ENCODE results near the gene TRIM33. TPM values are rescaled to one million over a fixed set of nuclear protein-coding genes. Genes with fewer than 3 reads are reported as not detected.

TRIM33 gene
- total RNA-seq, 1 experiment from 2014 or later: 44.5 TPM

- TF ChIP-seq ZNF512 (CRISPR knock-in tag; IDR thresholded peaks at IDR 0.05; ENCODE audit: borderline replicate concordance): no peak
- no peak for TF ChIP-seq NR3C1 (CRISPR knock-in tag; conservative IDR thresholded peaks at IDR 0.05; ENCODE audit: low read depth)
- no peak for TF ChIP-seq KAT7 (CRISPR knock-in tag; IDR thresholded peaks at IDR 0.05; ENCODE audit: borderline replicate concordance)
- TF ChIP-seq USF2 (CRISPR knock-in tag; IDR thresholded peaks at IDR 0.05): no peak
- TF ChIP-seq MYBL2 (CRISPR knock-in tag; IDR thresholded peaks at IDR 0.05): no peak
Observed at GRCh38 chr1:114536043-114536442, 25.0 kb upstream of the TRIM33 start (continued).

- DNase-seq (ENCODE audit: low spot score) (no peak), ATAC-seq (no peak)
- ChIA-PET CTCF (interaction anchor here (1.6 kb wide), 1 partner anchor 20 kb away, joined by 3 read pairs; no protein-coding TSS in a partner anchor), POLR2A (no interaction called here)
- no peak for TF ChIP-seq SMAD3 (CRISPR knock-in tag; IDR thresholded peaks at IDR 0.05; ENCODE audit: borderline replicate concordance)
- no peak for TF ChIP-seq HMGA2 (CRISPR knock-in tag; IDR thresholded peaks at IDR 0.05)
- no peak for TF ChIP-seq USF1 (CRISPR knock-in tag; IDR thresholded peaks at IDR 0.05)
- no peak for TF ChIP-seq GTF2I (CRISPR knock-in tag; conservative IDR thresholded peaks at IDR 0.05)
- no peak for TF ChIP-seq FOXJ3 (CRISPR knock-in tag; IDR thresholded peaks at IDR 0.05; ENCODE audit: borderline replicate concordance)
- TF ChIP-seq ZNF512 (CRISPR knock-in tag; IDR thresholded peaks at IDR 0.05; ENCODE audit: borderline replicate concordance): no peak
- TF ChIP-seq PREB (CRISPR knock-in tag; IDR thresholded peaks at IDR 0.05; ENCODE audit: borderline replicate concordance): no peak
- TF ChIP-seq PRDM15 (CRISPR knock-in tag; IDR thresholded peaks at IDR 0.05): no peak
- TF ChIP-seq IRF2 (CRISPR knock-in tag; IDR thresholded peaks at IDR 0.05; ENCODE audit: borderline replicate concordance, low read depth): no peak
- no peak overlapping the region for H3K4me3 Mint-ChIP-seq
- H3K9me3 Mint-ChIP-seq: peaks cover 8% of the 10 kb centered on the region
- H3K27ac Mint-ChIP-seq: no peak overlapping the region
- no peaks in the 10 kb centered on the region for H3K4me1 Mint-ChIP-seq
- H3K36me3 Mint-ChIP-seq: no peaks in the 10 kb centered on the region
- no peaks in the 10 kb centered on the region for H3K27me3 Mint-ChIP-seq (ENCODE audit: low read depth)
Observed at GRCh38 chr1:114535401-114535800, 24.4 kb upstream of the TRIM33 start.

- POLR2A ChIA-PET: no interaction called here
- peaks cover 3% of the 10 kb centered on the region for H3K9me3 Mint-ChIP-seq
- no peak overlapping the region for H3K27ac Mint-ChIP-seq
- H3K36me3 Mint-ChIP-seq: no peaks in the 10 kb centered on the region
- TF ChIP-seq TP53 (CRISPR knock-in tag; IDR thresholded peaks at IDR 0.05) (no peak), GTF2I (CRISPR knock-in tag; conservative IDR thresholded peaks at IDR 0.05) (no peak), ZNF423 (CRISPR knock-in tag; IDR thresholded peaks at IDR 0.05) (no peak), IRF1 (CRISPR knock-in tag; IDR thresholded peaks at IDR 0.05) (no peak), NFE2L1 (CRISPR knock-in tag; IDR thresholded peaks at IDR 0.05) (no peak), ZBTB43 (CRISPR knock-in tag; IDR thresholded peaks at IDR 0.05) (no peak), ELF4 (CRISPR knock-in tag; IDR thresholded peaks at IDR 0.05; ENCODE audit: low read depth) (no peak)
- no peak for ATAC-seq
- H3K4me3 Mint-ChIP-seq: no peak overlapping the region
- DNase-seq (ENCODE audit: low spot score): no peak
- H3K4me1 Mint-ChIP-seq: no peaks in the 10 kb centered on the region
- H3K27me3 Mint-ChIP-seq (ENCODE audit: low read depth): no peaks in the 10 kb centered on the region
- CTCF ChIA-PET: no interaction called here
Observed at GRCh38 chr1:114531094-114531493, 20.1 kb upstream of the TRIM33 start.
